GM13976 (cell line): ENCODE results near the gene LAMA1.

Experiments
- DNase-seq: peaks from one replicate; pipeline ENCODE4 v3.0.0; 2012; ENCODE audit warnings: low spot score
- in situ Hi-C: fragments of 300-500 bp; cut with MboI; formaldehyde crosslinking; loops from one replicate; pipeline ENCODE4 v1.12.0; 2022; ENCODE audit warnings: low sequenced_read_pairs, mixed read lengths, inconsistent platforms; ENCODE audit not compliant: unreplicated experiment
- TF ChIP-seq, protein P1 (sequence below): IDR thresholded peaks from 2 replicates; pipeline ENCODE4 v1.5.1; 2012; ENCODE audit warnings: borderline replicate concordance, mild to moderate bottlenecking; ENCODE audit not compliant: insufficient read depth; ENCODE audit errors: extremely low read depth, missing control alignments, control extremely low read depth

LAMA1 gene

DNA sequence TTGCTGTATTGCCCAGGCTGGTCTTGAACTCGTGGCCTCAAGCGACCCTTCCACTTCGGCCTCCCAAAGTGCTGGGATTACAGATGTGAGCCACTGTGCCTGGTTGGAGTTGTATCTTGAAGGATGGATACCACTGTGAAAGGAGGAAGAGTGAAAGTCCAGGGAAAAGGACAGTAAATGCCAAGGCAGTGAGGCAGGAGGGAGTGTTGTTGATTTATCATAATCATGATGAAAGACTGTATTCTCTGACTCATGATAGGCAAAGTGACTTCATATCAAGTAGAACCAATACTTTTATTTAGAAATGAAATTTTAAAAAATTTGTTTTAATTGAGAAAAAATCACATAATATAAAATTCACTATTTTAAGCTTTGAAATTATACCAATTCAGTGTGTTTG, 225.8 kb downstream of the LAMA1 start:
- in situ Hi-C loops: loop anchor here (25.0 kb wide), 2 partner anchors 354 to 1029 kb away; no protein-coding TSS in a partner anchor
- no peak for DNase-seq
- TF ChIP-seq, protein P1, sequence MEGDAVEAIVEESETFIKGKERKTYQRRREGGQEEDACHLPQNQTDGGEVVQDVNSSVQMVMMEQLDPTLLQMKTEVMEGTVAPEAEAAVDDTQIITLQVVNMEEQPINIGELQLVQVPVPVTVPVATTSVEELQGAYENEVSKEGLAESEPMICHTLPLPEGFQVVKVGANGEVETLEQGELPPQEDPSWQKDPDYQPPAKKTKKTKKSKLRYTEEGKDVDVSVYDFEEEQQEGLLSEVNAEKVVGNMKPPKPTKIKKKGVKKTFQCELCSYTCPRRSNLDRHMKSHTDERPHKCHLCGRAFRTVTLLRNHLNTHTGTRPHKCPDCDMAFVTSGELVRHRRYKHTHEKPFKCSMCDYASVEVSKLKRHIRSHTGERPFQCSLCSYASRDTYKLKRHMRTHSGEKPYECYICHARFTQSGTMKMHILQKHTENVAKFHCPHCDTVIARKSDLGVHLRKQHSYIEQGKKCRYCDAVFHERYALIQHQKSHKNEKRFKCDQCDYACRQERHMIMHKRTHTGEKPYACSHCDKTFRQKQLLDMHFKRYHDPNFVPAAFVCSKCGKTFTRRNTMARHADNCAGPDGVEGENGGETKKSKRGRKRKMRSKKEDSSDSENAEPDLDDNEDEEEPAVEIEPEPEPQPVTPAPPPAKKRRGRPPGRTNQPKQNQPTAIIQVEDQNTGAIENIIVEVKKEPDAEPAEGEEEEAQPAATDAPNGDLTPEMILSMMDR: no peak
